Natural killer cell treated with Interleukin-12 subunit alpha and Interleukin-12 subunit beta and Interleukin-15 and Interleukin-18, amount 100 ng/mL, for 72 hours (primary cell): ENCODE measurements around the gene ICOS. TPM values are rescaled to one million over a fixed set of nuclear protein-coding genes. Genes with fewer than 3 reads are reported as not detected.

Experiments used
- ATAC-seq, 2 donors: fragments of 150-1000 bp; cut with Tn5 transposase in 1 of 2; sonication (Bioruptor Pico), chemical (Tn5 transposase) in 1 of 2; 2 replicates each; pipeline ENCODE4 v1.10.0; 2021
- DNase-seq: peaks from one replicate; pipeline ENCODE4 v3.0.0; 2022; ENCODE audit warnings: low spot score
- H3K27ac Mint-ChIP-seq, 2 donors: 1 replicate in 1 of 2; 2 replicates in 1 of 2; pipeline ENCODE4 v1.8.0; 2022; ENCODE audit warnings: mixed read lengths in 2 of 2, mild to moderate bottlenecking in 1 of 2, moderate library complexity in 1 of 2
- H3K27me3 Mint-ChIP-seq, 2 donors: 1 replicate in 1 of 2; 2 replicates in 1 of 2; pipeline ENCODE4 v1.8.0; 2022; ENCODE audit warnings: mixed read lengths in 2 of 2
- H3K36me3 Mint-ChIP-seq: one replicate; pipeline ENCODE4 v1.8.0; 2022; ENCODE audit warnings: mixed read lengths
- H3K4me1 Mint-ChIP-seq, 2 donors: 1 replicate in 1 of 2; 2 replicates in 1 of 2; pipeline ENCODE4 v1.8.0; 2022; ENCODE audit warnings: low read depth in 2 of 2, mixed read lengths in 2 of 2, mild to moderate bottlenecking in 1 of 2
- H3K4me3 Mint-ChIP-seq: one replicate; pipeline ENCODE4 v1.8.0; 2022; ENCODE audit warnings: mixed read lengths
- H3K9me3 Mint-ChIP-seq: 2 replicates; pipeline ENCODE4 v1.8.0; 2022; ENCODE audit warnings: mixed read lengths
- total RNA-seq, 2 donors: library from RNA; stranded (reverse); gene quantifications; one replicate each; pipeline ENCODE4 v1.2.3, GENCODE V29; 2022

ICOS gene
- 10 to 100 TPM; 68.8 to 93.6 TPM for total RNA-seq

GRCh38 chr2:203936535-203936934, at the start of gene ICOS:
ICOS (plus strand) TSS chr2:203936763; CDS start chr2:203936815, 52 bp downstream.
- H3K27ac Mint-ChIP-seq, result peak within 1 kb of the TSS; percentile 83
- peak within 1 kb of the TSS; percentile 95 for H3K4me3 Mint-ChIP-seq
- H3K27me3 Mint-ChIP-seq, result no peaks in the 10 kb centered on the region
- H3K4me1 Mint-ChIP-seq, result peaks cover 53 to 65% of the 10 kb centered on the region in 2 donors
- ATAC-seq, result peak; percentile 72 to 79
- no peak for DNase-seq
- H3K36me3 Mint-ChIP-seq, result peaks cover 35% of the 10 kb centered on the region
- peaks cover 7% of the 10 kb centered on the region for H3K9me3 Mint-ChIP-seq

GRCh38 chr2:203887677-203888076, 48.9 kb upstream of the ICOS start:
- peak overlapping the region; percentile 84 to 87 for H3K27ac Mint-ChIP-seq
- peak overlapping the region; percentile 65 for H3K4me3 Mint-ChIP-seq
- H3K36me3 Mint-ChIP-seq, result peaks cover 13% of the 10 kb centered on the region

GRCh38 chr2:203889542-203889941, 47.0 kb upstream of the ICOS start:
- no peak for ATAC-seq
- no peak for DNase-seq
- Mint-ChIP-seq H3K36me3 (peaks cover 13% of the 10 kb centered on the region), H3K9me3 (peaks cover 8% of the 10 kb centered on the region), H3K27ac (peak overlapping the region; percentile 87), H3K4me1 (peaks cover 62 to 85% of the 10 kb centered on the region in 2 donors), H3K4me3 (peak overlapping the region; percentile 59), H3K27me3 (peaks cover 0 to 2% of the 10 kb centered on the region in 2 donors)

More at GRCh38 chr2:203887677-203888076, 48.9 kb upstream of the ICOS start:
- ATAC-seq (no peak), DNase-seq (no peak)
- H3K4me1 Mint-ChIP-seq, result peaks cover 51 to 71% of the 10 kb centered on the region in 2 donors
- H3K9me3 Mint-ChIP-seq, result peaks cover 8% of the 10 kb centered on the region
- no peaks in the 10 kb centered on the region for H3K27me3 Mint-ChIP-seq

GRCh38 chr2:203889944-203890343, 46.6 kb upstream of the ICOS start:
- Mint-ChIP-seq H3K27me3 (peaks cover 0 to 2% of the 10 kb centered on the region in 2 donors), H3K27ac (peak overlapping the region; percentile 87), H3K9me3 (peaks cover 8% of the 10 kb centered on the region), H3K36me3 (peaks cover 13% of the 10 kb centered on the region), H3K4me3 (peak overlapping the region; percentile 59), H3K4me1 (peaks cover 63 to 85% of the 10 kb centered on the region in 2 donors)
- ATAC-seq (no peak), DNase-seq (no peak)

- H3K4me1 Mint-ChIP-seq, result peaks cover 57 to 78% of the 10 kb centered on the region in 2 donors
- peak overlapping the region; percentile 59 for H3K4me3 Mint-ChIP-seq
- ATAC-seq (no peak), DNase-seq (no peak)
- H3K27me3 Mint-ChIP-seq, result peaks cover 0 to 4% of the 10 kb centered on the region in 2 donors
- peaks cover 8% of the 10 kb centered on the region for H3K9me3 Mint-ChIP-seq
- H3K27ac Mint-ChIP-seq, result peak overlapping the region; percentile 87
- H3K36me3 Mint-ChIP-seq, result peaks cover 13% of the 10 kb centered on the region
Observed at GRCh38 chr2:203890733-203891132, 45.8 kb upstream of the ICOS start.

- DNase-seq (peak; percentile 88), ATAC-seq (peak; percentile 83 to 90)
- Mint-ChIP-seq H3K4me1 (peaks cover 53 to 71% of the 10 kb centered on the region in 2 donors), H3K27me3 (peaks cover 0 to 6% of the 10 kb centered on the region in 2 donors), H3K27ac (peak overlapping the region; percentile 87), H3K4me3 (peak overlapping the region; percentile 59), H3K9me3 (peaks cover 8% of the 10 kb centered on the region), H3K36me3 (peaks cover 13% of the 10 kb centered on the region)
Observed at GRCh38 chr2:203891474-203891873, 45.1 kb upstream of the ICOS start.

- Mint-ChIP-seq H3K4me3 (peak overlapping the region; percentile 59), H3K27ac (peak overlapping the region; percentile 87)
- ATAC-seq, result no peak
Observed at GRCh38 chr2:203892207-203892606, 44.4 kb upstream of the ICOS start.

GRCh38 chr2:203893401-203893800, 43.2 kb upstream of the ICOS start:
- Mint-ChIP-seq H3K36me3 (peaks cover 12% of the 10 kb centered on the region), H3K27ac (peak overlapping the region; percentile 76 to 88), H3K4me3 (peak overlapping the region; percentile 45), H3K4me1 (peaks cover 50 to 73% of the 10 kb centered on the region in 2 donors), H3K27me3 (peaks cover 0 to 11% of the 10 kb centered on the region in 2 donors), H3K9me3 (peaks cover 5% of the 10 kb centered on the region)
- DNase-seq (no peak), ATAC-seq (no peak)

More at GRCh38 chr2:203892207-203892606, 44.4 kb upstream of the ICOS start:
- H3K4me1 Mint-ChIP-seq, result peaks cover 51 to 71% of the 10 kb centered on the region in 2 donors
- H3K9me3 Mint-ChIP-seq, result peaks cover 8% of the 10 kb centered on the region
- DNase-seq, result no peak
- H3K36me3 Mint-ChIP-seq, result peaks cover 13% of the 10 kb centered on the region
- peaks cover 0 to 8% of the 10 kb centered on the region in 2 donors for H3K27me3 Mint-ChIP-seq

- Mint-ChIP-seq H3K9me3 (peaks cover 5% of the 10 kb centered on the region), H3K4me1 (peaks cover 47 to 74% of the 10 kb centered on the region in 2 donors), H3K27ac (peak overlapping the region; percentile 76 to 88), H3K4me3 (peak overlapping the region; percentile 63), H3K36me3 (peaks cover 12% of the 10 kb centered on the region), H3K27me3 (peaks cover 0 to 11% of the 10 kb centered on the region in 2 donors)
- DNase-seq (no peak), ATAC-seq (no peak)
Observed at GRCh38 chr2:203893840-203894239, 42.7 kb upstream of the ICOS start.

- peaks cover 12% of the 10 kb centered on the region for H3K36me3 Mint-ChIP-seq
Observed at GRCh38 chr2:203894262-203894661, 42.3 kb upstream of the ICOS start.

GRCh38 chr2:203897544-203897943, 39.0 kb upstream of the ICOS start:
- H3K4me1 Mint-ChIP-seq, result peaks cover 24 to 45% of the 10 kb centered on the region in 2 donors
- H3K9me3 Mint-ChIP-seq, result peaks cover 11% of the 10 kb centered on the region
- H3K4me3 Mint-ChIP-seq, result peak overlapping the region; percentile 3
- peak overlapping the region; percentile 76 to 85 for H3K27ac Mint-ChIP-seq
- ATAC-seq (no peak), DNase-seq (no peak)
- H3K27me3 Mint-ChIP-seq, result peaks cover 0 to 20% of the 10 kb centered on the region in 2 donors
- peaks cover 31% of the 10 kb centered on the region for H3K36me3 Mint-ChIP-seq

More at GRCh38 chr2:203894262-203894661, 42.3 kb upstream of the ICOS start:
- ATAC-seq (peak in 1 of 2 donors; percentile 62), DNase-seq (no peak)
- peaks cover 0 to 11% of the 10 kb centered on the region in 2 donors for H3K27me3 Mint-ChIP-seq
- peaks cover 5% of the 10 kb centered on the region for H3K9me3 Mint-ChIP-seq
- peaks cover 47 to 76% of the 10 kb centered on the region in 2 donors for H3K4me1 Mint-ChIP-seq
- H3K4me3 Mint-ChIP-seq, result peak overlapping the region; percentile 63
- H3K27ac Mint-ChIP-seq, result peak overlapping the region; percentile 76 to 88

GRCh38 chr2:203898657-203899056, 37.9 kb upstream of the ICOS start:
- Mint-ChIP-seq H3K27ac (peak overlapping the region; percentile 13 to 76), H3K9me3 (peaks cover 11% of the 10 kb centered on the region), H3K4me3 (no peak overlapping the region), H3K4me1 (peaks cover 22 to 39% of the 10 kb centered on the region in 2 donors), H3K27me3 (peaks cover 0 to 18% of the 10 kb centered on the region in 2 donors), H3K36me3 (peaks cover 32% of the 10 kb centered on the region)
- ATAC-seq, result no peak
- DNase-seq, result no peak

- Mint-ChIP-seq H3K9me3 (peaks cover 11% of the 10 kb centered on the region), H3K4me1 (peaks cover 10 to 25% of the 10 kb centered on the region in 2 donors), H3K36me3 (peaks cover 38% of the 10 kb centered on the region), H3K27ac (no peak overlapping the region), H3K27me3 (peaks cover 0 to 18% of the 10 kb centered on the region in 2 donors), H3K4me3 (no peak overlapping the region)
- no peak for ATAC-seq
- DNase-seq, result no peak
Observed at GRCh38 chr2:203900253-203900652, 36.3 kb upstream of the ICOS start.

GRCh38 chr2:203904022-203904421, 32.5 kb upstream of the ICOS start:
- DNase-seq (no peak), ATAC-seq (no peak)
- Mint-ChIP-seq H3K4me1 (peaks cover 0 to 3% of the 10 kb centered on the region in 2 donors), H3K36me3 (peaks cover 34% of the 10 kb centered on the region), H3K9me3 (peaks cover 11% of the 10 kb centered on the region), H3K27ac (no peak overlapping the region), H3K4me3 (no peak overlapping the region), H3K27me3 (peaks cover 0 to 8% of the 10 kb centered on the region in 2 donors)
